OCI-LY7 (cell line): ENCODE data around the gene DUSP7. TPM values are rescaled to one million over a fixed set of nuclear protein-coding genes. Genes with fewer than 3 reads are reported as not detected.
A peak's percentile ranks its signal among the peaks of the same experiment; 100 is the strongest.

Source experiments
- BruUV-seq: library from RNA; stranded (reverse); fragments of 400-500 nt; replicated peaks from 2 replicates; lab custom pipeline; 2021; lab: Mats Ljungman, UMichigan
- CTCF ChIA-PET: fragments of 300-600 bp; sonication (Branson Sonifier 250); formaldehyde crosslinking; loops from one replicate; lab custom pipeline; 2022; ENCODE audit warnings: antibody characterized with exemption; ENCODE audit not compliant: unreplicated experiment; lab: Charles Lee
- POLR2A ChIA-PET: fragments of 300-600 bp; sonication (Branson Sonifier 250); formaldehyde crosslinking; loops from one replicate; lab custom pipeline; 2022; ENCODE audit warnings: antibody characterized with exemption; lab: Charles Lee
- DNase-seq: peaks from one replicate; pipeline ENCODE4 v3.0.0-alpha.2; 2015; ENCODE audit warnings: low spot score
- H2AFZ ChIP-seq: fragments of 200-600 bp; sonication (generic), shearing (Covaris generic); 2 replicates; pipeline ENCODE4 v1.6.1; 2014; ENCODE audit warnings: mild to moderate bottlenecking, antibody characterized with exemption, low read length, moderate library complexity
- H3K27ac ChIP-seq: fragments of 200-600 bp; sonication (generic); 2 replicates; pipeline ENCODE4 v1.5.1; 2014; ENCODE audit warnings: mixed run types, low read depth, mild to moderate bottlenecking, moderate library complexity, low read length, inconsistent platforms; ENCODE audit not compliant: poor library complexity, severe bottlenecking
- H3K36me3 ChIP-seq: fragments of 200-600 bp; sonication (generic); 2 replicates; pipeline ENCODE4 v1.6.1; 2014; ENCODE audit warnings: mild to moderate bottlenecking, antibody characterized with exemption, low read length, moderate library complexity, mixed read lengths; ENCODE audit not compliant: insufficient read depth
- H3K4me1 ChIP-seq: fragments of 200-600 bp; sonication (generic); 2 replicates; pipeline ENCODE4 v1.5.1; 2014; ENCODE audit warnings: mild to moderate bottlenecking, low read length; ENCODE audit not compliant: insufficient read depth, poor library complexity, severe bottlenecking
- H3K4me2 ChIP-seq: fragments of 200-600 bp; sonication (generic); 2 replicates; pipeline ENCODE4 v1.6.1; 2014; ENCODE audit warnings: mild to moderate bottlenecking, low read length
- H3K4me3 ChIP-seq: fragments of 200-600 bp; sonication (generic); 2 replicates; pipeline ENCODE4 v1.5.1; 2014; ENCODE audit warnings: mild to moderate bottlenecking, low read depth, low read length; ENCODE audit not compliant: poor library complexity, severe bottlenecking
- H3K79me2 ChIP-seq: fragments of 200-600 bp; sonication (generic); 2 replicates; pipeline ENCODE4 v1.6.1; 2016; ENCODE audit warnings: low read depth, mild to moderate bottlenecking, low read length, moderate library complexity, mixed read lengths; ENCODE audit not compliant: insufficient read depth
- H3K9me2 ChIP-seq: fragments of 200-600 bp; sonication (generic); 2 replicates; pipeline ENCODE4 v1.6.1; 2016; ENCODE audit warnings: mild to moderate bottlenecking, low read length, mixed read lengths; ENCODE audit not compliant: insufficient read depth
- H3K9me3 ChIP-seq: fragments of 200-600 bp; sonication (generic); 2 replicates; pipeline ENCODE4 v1.6.1; 2014; ENCODE audit warnings: mild to moderate bottlenecking, mixed run types, low read length, mixed read lengths
- H4K20me1 ChIP-seq: fragments of 200-600 bp; sonication (generic); 2 replicates; pipeline ENCODE4 v1.6.1; 2014; ENCODE audit warnings: mild to moderate bottlenecking, antibody characterized with exemption, low read length, moderate library complexity, mixed read lengths; ENCODE audit not compliant: insufficient read depth
- EZH2phosphoT487 ChIP-seq: fragments of 200-600 bp; sonication (generic); IDR thresholded peaks from 2 replicates; pipeline ENCODE4 v1.6.1; 2018; ENCODE audit warnings: low read depth, borderline replicate concordance, mild to moderate bottlenecking, mixed run types, antibody characterized with exemption, low read length, moderate library complexity, mixed read lengths
- intact Hi-C: fragments of 100-400 bp; cut with micrococcal nuclease; formaldehyde crosslinking; loops from one replicate; pipeline ENCODE4 v1.10.0; 2022; ENCODE audit not compliant: unreplicated experiment
- total RNA-seq, 2 experiments: library from RNA; depleted of rRNA in 1 of 2; stranded (reverse); fragments of >200 nt in 1 of 2; shearing (Covaris generic) in 1 of 2; gene quantifications; 2 replicates each; pipeline ENCODE4 v1.2.3, GENCODE V29; 2014 to 2022
- TF ChIP-seq, protein P1 (sequence below): fragments of 200-600 bp; sonication (generic); conservative IDR thresholded peaks from 2 replicates; pipeline ENCODE4 v1.5.1; 2014; ENCODE audit warnings: mild to moderate bottlenecking, antibody characterized with exemption, low read length, moderate library complexity, mixed read lengths

The DUSP7 gene
- total RNA-seq, 2 experiments from 2014 or later = 11.4 to 14.4 TPM

DNA sequence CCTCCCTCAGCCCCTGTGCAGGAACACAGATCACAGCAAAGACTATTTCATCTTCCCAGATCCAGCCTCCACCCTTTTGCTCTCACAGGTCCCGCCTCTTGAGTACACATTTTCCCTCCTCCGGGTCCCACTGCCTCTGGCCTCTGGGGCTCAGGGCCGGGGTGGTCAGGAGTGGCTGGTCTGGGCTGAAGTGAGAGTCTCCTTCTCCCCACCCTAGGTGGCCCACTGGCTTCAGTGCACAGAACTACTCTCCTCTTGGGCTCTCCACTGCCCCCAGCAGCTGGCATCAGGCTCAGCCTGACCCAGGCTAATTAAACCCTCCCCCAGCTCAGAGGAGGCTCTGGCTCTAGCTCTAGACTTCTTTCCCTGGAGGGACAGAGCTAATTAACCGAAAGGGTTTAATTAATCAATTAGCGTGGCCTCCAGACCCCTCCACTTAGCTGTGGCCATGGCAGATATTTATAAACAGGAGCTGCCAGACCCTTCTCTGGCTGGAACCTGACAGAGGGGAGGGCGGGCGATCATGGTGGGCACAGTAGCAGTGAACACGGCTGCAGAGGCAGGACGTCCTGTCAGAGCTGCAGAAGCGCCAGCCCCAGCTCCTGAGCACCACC is 15.1 kb downstream of the DUSP7 start:
- POLR2A ChIA-PET = interaction anchor here (0.7 kb wide), 1 partner anchor 184 kb away, joined by 3 read pairs; the partner anchor contains the start of gene TLR9

DNA sequence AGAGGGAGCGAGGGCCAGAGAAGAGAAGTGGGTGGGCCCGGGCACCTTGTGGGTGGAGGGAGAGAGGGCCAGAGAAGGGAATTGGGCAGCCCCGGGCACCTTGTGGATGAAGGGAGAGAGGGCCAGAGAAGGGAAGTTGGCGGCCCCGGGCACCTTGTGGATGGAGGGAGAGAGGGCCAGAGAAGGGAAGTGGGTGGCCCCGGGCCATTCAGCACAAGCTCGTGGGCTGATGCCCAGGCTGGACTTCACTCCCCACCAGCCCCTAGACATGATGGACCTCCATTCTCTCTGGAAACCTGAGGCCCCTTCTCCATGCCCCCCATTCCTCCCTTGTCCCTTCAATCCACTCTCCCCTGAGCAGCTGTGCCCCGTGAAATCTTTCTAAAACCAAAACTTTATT is 15.8 kb downstream of the DUSP7 start:
- Histone ChIP-seq H3K79me2 (no peaks in the 10 kb centered on the region), H3K4me1 (no peaks in the 10 kb centered on the region), H3K4me2 (no peak overlapping the region), H3K9me3 (no peaks in the 10 kb centered on the region), H2AFZ (no peak overlapping the region), H3K9me2 (no peaks in the 10 kb centered on the region), H3K4me3 (no peak overlapping the region), H4K20me1 (no peaks in the 10 kb centered on the region), H3K36me3 (no peaks in the 10 kb centered on the region), H3K27ac (no peak overlapping the region)
- BruUV-seq = no TSS peak
- ChIA-PET POLR2A (interaction anchor here (0.7 kb wide), 1 partner anchor 185 kb away, joined by 3 read pairs; the partner anchor contains the start of gene TLR9), CTCF (interaction anchor here (1.0 kb wide), 1 partner anchor 108 kb away, joined by 3 read pairs; no protein-coding TSS in a partner anchor)
- TF ChIP-seq, protein P1, sequence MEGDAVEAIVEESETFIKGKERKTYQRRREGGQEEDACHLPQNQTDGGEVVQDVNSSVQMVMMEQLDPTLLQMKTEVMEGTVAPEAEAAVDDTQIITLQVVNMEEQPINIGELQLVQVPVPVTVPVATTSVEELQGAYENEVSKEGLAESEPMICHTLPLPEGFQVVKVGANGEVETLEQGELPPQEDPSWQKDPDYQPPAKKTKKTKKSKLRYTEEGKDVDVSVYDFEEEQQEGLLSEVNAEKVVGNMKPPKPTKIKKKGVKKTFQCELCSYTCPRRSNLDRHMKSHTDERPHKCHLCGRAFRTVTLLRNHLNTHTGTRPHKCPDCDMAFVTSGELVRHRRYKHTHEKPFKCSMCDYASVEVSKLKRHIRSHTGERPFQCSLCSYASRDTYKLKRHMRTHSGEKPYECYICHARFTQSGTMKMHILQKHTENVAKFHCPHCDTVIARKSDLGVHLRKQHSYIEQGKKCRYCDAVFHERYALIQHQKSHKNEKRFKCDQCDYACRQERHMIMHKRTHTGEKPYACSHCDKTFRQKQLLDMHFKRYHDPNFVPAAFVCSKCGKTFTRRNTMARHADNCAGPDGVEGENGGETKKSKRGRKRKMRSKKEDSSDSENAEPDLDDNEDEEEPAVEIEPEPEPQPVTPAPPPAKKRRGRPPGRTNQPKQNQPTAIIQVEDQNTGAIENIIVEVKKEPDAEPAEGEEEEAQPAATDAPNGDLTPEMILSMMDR = no peak
- no peak for TF ChIP-seq EZH2phosphoT487
- intact Hi-C loops = no loop called here
- no peak for DNase-seq

More for the DNA sequence above, 15.1 kb downstream of the DUSP7 start:
- TF ChIP-seq EZH2phosphoT487 = no peak
- TF ChIP-seq, protein P1 = peak; percentile 43
- no peaks in the 10 kb centered on the region for H3K9me3 ChIP-seq
- H3K9me2 ChIP-seq = no peaks in the 10 kb centered on the region
- H3K79me2 ChIP-seq = no peaks in the 10 kb centered on the region
- H4K20me1 ChIP-seq = no peaks in the 10 kb centered on the region
- H3K4me2 ChIP-seq = no peak overlapping the region
- DNase-seq = no peak
- CTCF ChIA-PET = interaction anchor here (1.0 kb wide), 1 partner anchor 108 kb away, joined by 3 read pairs; no protein-coding TSS in a partner anchor
- H3K4me1 ChIP-seq = no peaks in the 10 kb centered on the region
- no peak overlapping the region for H2AFZ ChIP-seq
- BruUV-seq = no TSS peak
- intact Hi-C loops = no loop called here
- no peak overlapping the region for H3K4me3 ChIP-seq
- no peaks in the 10 kb centered on the region for H3K36me3 ChIP-seq
- no peak overlapping the region for H3K27ac ChIP-seq

DNA sequence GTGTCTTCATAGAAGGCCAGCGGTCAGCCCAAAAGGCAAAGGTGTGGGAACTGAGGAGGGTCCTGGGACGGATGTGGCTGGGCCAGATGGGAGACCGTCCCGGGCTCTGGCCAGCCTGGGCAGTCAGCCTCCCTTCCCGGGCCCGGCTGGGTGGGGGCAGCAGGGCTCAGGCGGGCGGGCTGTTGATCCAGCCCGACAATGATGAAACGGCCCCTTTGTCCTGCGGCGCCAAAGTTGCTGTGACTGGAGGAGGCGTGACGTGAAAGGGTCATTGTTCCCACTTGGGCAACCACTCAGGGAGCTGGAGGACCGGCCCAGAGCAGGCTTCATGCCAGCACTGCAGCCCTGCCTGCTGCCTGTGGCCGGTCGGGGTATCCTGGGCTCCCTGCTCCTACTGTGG is 16.5 kb downstream of the DUSP7 start:
- no peaks in the 10 kb centered on the region for H4K20me1 ChIP-seq
- H2AFZ ChIP-seq = no peak overlapping the region
- no TSS peak for BruUV-seq
- CTCF ChIA-PET = no interaction called here
- H3K27ac ChIP-seq = no peak overlapping the region
- H3K9me2 ChIP-seq = no peaks in the 10 kb centered on the region
- H3K4me3 ChIP-seq = no peak overlapping the region
- POLR2A ChIA-PET = no interaction called here
- DNase-seq = no peak
- H3K4me2 ChIP-seq = no peak overlapping the region
- TF ChIP-seq EZH2phosphoT487 = no peak
- TF ChIP-seq, protein P1 = no peak
- no peaks in the 10 kb centered on the region for H3K9me3 ChIP-seq
- no peaks in the 10 kb centered on the region for H3K79me2 ChIP-seq
- intact Hi-C loops = no loop called here
- no peaks in the 10 kb centered on the region for H3K4me1 ChIP-seq
- no peaks in the 10 kb centered on the region for H3K36me3 ChIP-seq
